IMR-90 (cell line): ENCODE results near the gene TRIM37.

Experiments
- POLR2A ChIP-seq: IDR thresholded peaks from 2 replicates; pipeline ENCODE4 v1.6.1; 2012; ENCODE audit warnings: mild to moderate bottlenecking, low read depth, low read length
- RAD21 ChIP-seq: IDR thresholded peaks from 2 replicates; pipeline ENCODE4 v1.6.1; 2012; ENCODE audit warnings: low read length, improper control_type of control experiment
- TF ChIP-seq, protein P1 (sequence below): conservative IDR thresholded peaks from 2 replicates; pipeline ENCODE4 v1.5.1; 2012; ENCODE audit warnings: mild to moderate bottlenecking, low read depth, low read length, improper control_type of control experiment

DNA sequence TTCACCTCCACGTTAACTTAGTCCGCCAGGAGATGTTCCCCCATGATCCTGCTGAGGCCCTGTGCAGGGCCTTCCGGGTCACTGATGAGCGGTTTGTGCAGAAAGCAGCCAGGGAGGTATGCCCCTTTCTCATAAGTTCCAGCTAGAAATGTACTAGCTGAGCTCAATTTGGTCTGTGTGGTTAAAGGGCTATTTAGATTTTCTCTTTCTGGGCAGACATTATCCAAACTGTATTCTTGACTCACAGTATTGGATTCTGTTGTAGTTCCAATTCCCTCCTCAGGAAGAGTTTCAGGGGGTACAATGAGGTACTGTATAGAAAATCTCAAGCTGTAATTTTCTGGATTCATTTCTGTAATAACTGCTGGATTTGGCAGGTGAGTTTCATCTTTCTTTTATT lies 137.1 kb downstream of the TRIM37 start:
- TF ChIP-seq, protein P1, sequence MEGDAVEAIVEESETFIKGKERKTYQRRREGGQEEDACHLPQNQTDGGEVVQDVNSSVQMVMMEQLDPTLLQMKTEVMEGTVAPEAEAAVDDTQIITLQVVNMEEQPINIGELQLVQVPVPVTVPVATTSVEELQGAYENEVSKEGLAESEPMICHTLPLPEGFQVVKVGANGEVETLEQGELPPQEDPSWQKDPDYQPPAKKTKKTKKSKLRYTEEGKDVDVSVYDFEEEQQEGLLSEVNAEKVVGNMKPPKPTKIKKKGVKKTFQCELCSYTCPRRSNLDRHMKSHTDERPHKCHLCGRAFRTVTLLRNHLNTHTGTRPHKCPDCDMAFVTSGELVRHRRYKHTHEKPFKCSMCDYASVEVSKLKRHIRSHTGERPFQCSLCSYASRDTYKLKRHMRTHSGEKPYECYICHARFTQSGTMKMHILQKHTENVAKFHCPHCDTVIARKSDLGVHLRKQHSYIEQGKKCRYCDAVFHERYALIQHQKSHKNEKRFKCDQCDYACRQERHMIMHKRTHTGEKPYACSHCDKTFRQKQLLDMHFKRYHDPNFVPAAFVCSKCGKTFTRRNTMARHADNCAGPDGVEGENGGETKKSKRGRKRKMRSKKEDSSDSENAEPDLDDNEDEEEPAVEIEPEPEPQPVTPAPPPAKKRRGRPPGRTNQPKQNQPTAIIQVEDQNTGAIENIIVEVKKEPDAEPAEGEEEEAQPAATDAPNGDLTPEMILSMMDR = no peak
- TF ChIP-seq POLR2A (no peak), RAD21 (no peak)
